Naive thymus-derived CD4-positive, alpha-beta T cell (primary cell): ENCODE measurements around the gene ATP23. TPM values are rescaled to one million over a fixed set of nuclear protein-coding genes. Genes with fewer than 3 reads are reported as not detected.
A peak's percentile ranks its signal among the peaks of the same experiment; 100 is the strongest.

Source experiments
- ATAC-seq: fragments of 150-1000 bp; cut with Tn5 transposase; 2 replicates; pipeline ENCODE4 v1.10.0; 2021; ENCODE audit warnings: mild to moderate bottlenecking, moderate library complexity
- CTCF ChIA-PET: fragments of 350-600 bp; sonication (Branson Sonifier 250); formaldehyde crosslinking; loops from one replicate; lab custom pipeline; 2021; ENCODE audit warnings: antibody characterized with exemption; lab: Charles Lee
- POLR2A ChIA-PET: fragments of 350-600 bp; sonication (Branson Sonifier 250); formaldehyde crosslinking; loops from one replicate; lab custom pipeline; 2021; ENCODE audit warnings: antibody characterized with exemption, inconsistent platforms; lab: Charles Lee
- DNase-seq, 9 donors: peaks; one replicate each; pipeline versions ENCODE4 v3.0.0 to v3.0.0-alpha.2; 2020 to 2022; ENCODE audit warnings: mixed read lengths in 1 of 9
- H3K27ac ChIP-seq: one replicate; pipeline ENCODE4 v1.7.0; 2013; ENCODE audit warnings: mild to moderate bottlenecking, low read depth, low read length, moderate library complexity
- H3K27me3 ChIP-seq, 2 donors: one replicate each; pipeline ENCODE4 v1.7.0; 2013; ENCODE audit warnings: low read length in 2 of 2, mild to moderate bottlenecking in 2 of 2, moderate library complexity in 2 of 2; ENCODE audit not compliant: control insufficient read depth in 2 of 2, insufficient read depth in 2 of 2
- H3K36me3 ChIP-seq, 3 experiments: 1 replicate in 2 of 3; 2 replicates in 1 of 3; pipeline ENCODE4 v1.7.0; 2013; ENCODE audit warnings: low read length in 3 of 3, mild to moderate bottlenecking in 3 of 3, moderate library complexity in 1 of 3; ENCODE audit not compliant: insufficient read depth in 3 of 3, control insufficient read depth in 2 of 3
- H3K4me1 ChIP-seq, 2 donors: one replicate each; pipeline ENCODE4 v1.7.0; 2013; ENCODE audit warnings: low read length in 2 of 2, mild to moderate bottlenecking in 2 of 2, moderate library complexity in 1 of 2; ENCODE audit not compliant: control insufficient read depth in 2 of 2, insufficient read depth in 2 of 2
- H3K4me3 ChIP-seq: 2 replicates; pipeline ENCODE4 v1.7.0; 2013; ENCODE audit warnings: mild to moderate bottlenecking, low read length
- H3K9me3 ChIP-seq, 3 experiments: 1 replicate in 2 of 3; 2 replicates in 1 of 3; pipeline ENCODE4 v1.7.0; 2013; ENCODE audit warnings: low read length in 3 of 3; ENCODE audit not compliant: control insufficient read depth in 2 of 3
- H3K27ac Mint-ChIP-seq, 9 donors: one replicate each; pipeline ENCODE4 v1.8.0; 2020 to 2022; ENCODE audit warnings: mixed read lengths in 9 of 9, mild to moderate bottlenecking in 8 of 9, moderate library complexity in 5 of 9, inconsistent platforms in 2 of 9
- H3K27me3 Mint-ChIP-seq, 5 donors: one replicate each; pipeline ENCODE4 v1.8.0; 2021 to 2022; ENCODE audit warnings: mixed read lengths in 5 of 5, mild to moderate bottlenecking in 1 of 5
- H3K36me3 Mint-ChIP-seq, 5 donors: one replicate each; pipeline ENCODE4 v1.8.0; 2020 to 2022; ENCODE audit warnings: mixed read lengths in 5 of 5, mild to moderate bottlenecking in 3 of 5, inconsistent platforms in 1 of 5
- H3K4me1 Mint-ChIP-seq, 7 donors: one replicate each; pipeline ENCODE4 v1.8.0; 2020 to 2022; ENCODE audit warnings: mixed read lengths in 7 of 7, mild to moderate bottlenecking in 3 of 7, inconsistent platforms in 1 of 7
- H3K4me3 Mint-ChIP-seq, 10 donors: one replicate each; pipeline ENCODE4 v1.8.0; 2020 to 2022; ENCODE audit warnings: mild to moderate bottlenecking in 10 of 10, mixed read lengths in 10 of 10, moderate library complexity in 6 of 10, inconsistent platforms in 2 of 10
- H3K9me3 Mint-ChIP-seq, 11 donors: one replicate each; pipeline ENCODE4 v1.8.0; 2020 to 2022; ENCODE audit warnings: mixed read lengths in 11 of 11, mild to moderate bottlenecking in 4 of 11, inconsistent platforms in 1 of 11, moderate library complexity in 1 of 11
- intact Hi-C, 2 donors: fragments of 100-400 bp; cut with micrococcal nuclease; formaldehyde crosslinking; loops; one replicate each; pipeline ENCODE4 v1.15.1; 2023
- polyA plus RNA-seq, 2 donors: library from polyadenylated mRNA; unstranded; fragments of 300-500 nt; fragmentation: Illumina TruSeq; gene quantifications; one replicate each; pipeline ENCODE4 v1.2.3, GENCODE V29; 2021
- total RNA-seq, 6 experiments: library from RNA in 5 of 6; stranded (reverse) in 5 of 6; gene quantifications; 1 replicate in 5 of 6; 2 replicates in 1 of 6; pipeline ENCODE4 v1.2.3 and lab custom pipeline; 2021 to 2026

The ATP23 gene
- total and polyA plus RNA-seq, 7 experiments from 2014 or later: 7.2 to 31.1 (median 8.4) TPM

- no peaks in the 10 kb centered on the region for H3K9me3 ChIP-seq
- ChIA-PET POLR2A (interaction anchor here (0.8 to 1.3 kb wide), 2 partner anchors 12 to 107 kb away, joined by 3 read pairs; no protein-coding TSS in a partner anchor), CTCF (interaction anchor here (0.7 kb wide), 1 partner anchor 53 kb away, joined by 6 read pairs; no protein-coding TSS in a partner anchor)
- Mint-ChIP-seq H3K9me3 (peaks cover 0 to 8% (median 0%) of the 10 kb centered on the region in 11 donors), H3K4me1 (peaks cover 28 to 64% (median 58%) of the 10 kb centered on the region in 7 donors), H3K27me3 (peaks cover 0 to 2% (median 0%) of the 10 kb centered on the region in 5 donors), H3K36me3 (peaks cover 0 to 7% (median 0%) of the 10 kb centered on the region in 5 donors), H3K27ac (peak overlapping the region; percentile 93 to 100 (median 99)), H3K4me3 (peak overlapping the region; percentile 87 to 100 (median 98))
- peak overlapping the region; percentile 90 for H3K27ac ChIP-seq
- peak overlapping the region; percentile 80 for H3K4me3 ChIP-seq
- H3K36me3 ChIP-seq: no peaks in the 10 kb centered on the region
- peaks cover 25 to 33% of the 10 kb centered on the region in 2 donors for H3K4me1 ChIP-seq
- peak in 1 of 9 donors; percentile 2 for DNase-seq
- no peaks in the 10 kb centered on the region for H3K27me3 ChIP-seq
- ATAC-seq: no peak
- intact Hi-C loops: loop anchor here (2.0 to 5.0 kb wide), 3 partner anchors 93 to 248 kb away; partner anchors contain the start of genes OS9 (in 2 of the 2) and CTDSP2 (in 1 of the 2)
Observed at GRCh38 chr12:57940052-57940914, 1.1 kb upstream of the ATP23 start.

GRCh38 chr12:57940915-57941164 is 527 bp upstream of the ATP23 start:
- ATAC-seq: no peak
- H3K4me3 ChIP-seq: peak overlapping the region; percentile 80
- H3K4me1 Mint-ChIP-seq: peaks cover 24 to 59% (median 52%) of the 10 kb centered on the region in 7 donors

GRCh38 chr12:57943438-57944080 is 2.2 kb downstream of the ATP23 start:
- no peak for ATAC-seq
- Mint-ChIP-seq H3K4me1 (peaks cover 24 to 47% (median 41%) of the 10 kb centered on the region in 7 donors), H3K4me3 (peak overlapping the region in 2 of 10 donors; percentile 25 to 93), H3K27me3 (no peaks in the 10 kb centered on the region), H3K9me3 (peaks cover 0 to 4% (median 0%) of the 10 kb centered on the region in 11 donors), H3K36me3 (peaks cover 4 to 16% (median 9%) of the 10 kb centered on the region in 5 donors), H3K27ac (peak overlapping the region in 5 of 9 donors; percentile 38 to 74 (median 50))
- ChIA-PET POLR2A (interaction anchor here (0.5 kb wide), 1 partner anchor 1258 kb away, joined by 3 read pairs; no protein-coding TSS in a partner anchor), CTCF (no interaction called here)
- intact Hi-C loops: loop anchor here (5.0 kb wide), 1 partner anchor 251 kb away; the partner anchor contains the start of gene OS9 (in 2 of the 2)
- no peak overlapping the region for H3K27ac ChIP-seq
- no peak overlapping the region for H3K4me3 ChIP-seq
- H3K9me3 ChIP-seq: no peaks in the 10 kb centered on the region
- no peak for DNase-seq
- no peaks in the 10 kb centered on the region for H3K27me3 ChIP-seq
- peaks cover 16 to 23% of the 10 kb centered on the region in 2 donors for H3K4me1 ChIP-seq
- H3K36me3 ChIP-seq: peaks cover 0 to 5% (median 0%) of the 10 kb centered on the region in 3 experiments

More at GRCh38 chr12:57940915-57941164, 527 bp upstream of the ATP23 start:
- ChIA-PET CTCF (no interaction called here), POLR2A (interaction anchor here (0.8 to 1.3 kb wide), 3 partner anchors 10 to 108 kb away, joined by 3 to 4 read pairs (median 3); no protein-coding TSS in a partner anchor)
- Histone ChIP-seq H3K9me3 (no peaks in the 10 kb centered on the region), H3K27ac (peak overlapping the region; percentile 90), H3K27me3 (no peaks in the 10 kb centered on the region), H3K4me1 (peaks cover 20 to 28% of the 10 kb centered on the region in 2 donors), H3K36me3 (no peaks in the 10 kb centered on the region)
- H3K4me3 Mint-ChIP-seq: peak overlapping the region; percentile 87 to 100 (median 98)
- intact Hi-C loops: loop anchor here (1.0 to 5.0 kb wide), 6 partner anchors 94 to 249 kb away; partner anchors contain the start of genes CDK4 (in 2 of the 2), OS9 (in 2 of the 2), CTDSP2 (in 1 of the 2) and EEF1AKMT3 (in 1 of the 2)
- DNase-seq: no peak
- H3K27me3 Mint-ChIP-seq: peaks cover 0 to 2% (median 0%) of the 10 kb centered on the region in 5 donors
- H3K9me3 Mint-ChIP-seq: peaks cover 0 to 8% (median 0%) of the 10 kb centered on the region in 11 donors
- H3K27ac Mint-ChIP-seq: peak overlapping the region; percentile 93 to 100 (median 99)
- H3K36me3 Mint-ChIP-seq: peaks cover 0 to 9% (median 0%) of the 10 kb centered on the region in 5 donors

GRCh38 chr12:57944313-57945023 is 3.1 kb downstream of the ATP23 start:
- Histone ChIP-seq H3K27ac (no peak overlapping the region), H3K4me3 (no peak overlapping the region), H3K4me1 (peaks cover 16 to 23% of the 10 kb centered on the region in 2 donors), H3K36me3 (peaks cover 0 to 5% (median 0%) of the 10 kb centered on the region in 3 experiments), H3K9me3 (no peaks in the 10 kb centered on the region), H3K27me3 (no peaks in the 10 kb centered on the region)
- peaks cover 24 to 46% (median 38%) of the 10 kb centered on the region in 7 donors for H3K4me1 Mint-ChIP-seq
- H3K36me3 Mint-ChIP-seq: peaks cover 4 to 22% (median 12%) of the 10 kb centered on the region in 5 donors
- peaks cover 0 to 4% (median 0%) of the 10 kb centered on the region in 11 donors for H3K9me3 Mint-ChIP-seq
- ATAC-seq: no peak
- ChIA-PET POLR2A (interaction anchor here (0.5 to 0.6 kb wide), 2 partner anchors 39 to 1259 kb away, joined by 3 read pairs; no protein-coding TSS in a partner anchor), CTCF (no interaction called here)
- no peaks in the 10 kb centered on the region for H3K27me3 Mint-ChIP-seq
- peak overlapping the region in 3 of 10 donors; percentile 1 to 54 (median 18) for H3K4me3 Mint-ChIP-seq
- peak overlapping the region in 6 of 9 donors; percentile 13 to 75 (median 40) for H3K27ac Mint-ChIP-seq
- intact Hi-C loops: loop anchor here (5.0 kb wide), 1 partner anchor 252 kb away; the partner anchor contains the start of gene OS9 (in 2 of the 2)
- no peak for DNase-seq

- H3K4me3 ChIP-seq: no peak overlapping the region
- no peak overlapping the region for H3K27ac ChIP-seq
- no peak overlapping the region for H3K27ac Mint-ChIP-seq
- H3K27me3 ChIP-seq: no peaks in the 10 kb centered on the region
- ChIA-PET POLR2A (no interaction called here), CTCF (no interaction called here)
- intact Hi-C loops: no loop called here
- H3K27me3 Mint-ChIP-seq: no peaks in the 10 kb centered on the region
- peaks cover 0 to 27% (median 3%) of the 10 kb centered on the region in 3 experiments for H3K36me3 ChIP-seq
- peaks cover 0 to 12% (median 5%) of the 10 kb centered on the region in 11 donors for H3K9me3 Mint-ChIP-seq
- peaks cover 24 to 82% (median 77%) of the 10 kb centered on the region in 5 donors for H3K36me3 Mint-ChIP-seq
- DNase-seq (no peak), ATAC-seq (no peak)
- H3K4me3 Mint-ChIP-seq: no peak overlapping the region
- H3K4me1 Mint-ChIP-seq: peaks cover 0 to 6% (median 0%) of the 10 kb centered on the region in 7 donors
- H3K4me1 ChIP-seq: no peaks in the 10 kb centered on the region
- H3K9me3 ChIP-seq: no peaks in the 10 kb centered on the region
Observed at GRCh38 chr12:57952766-57953165, 11.4 kb downstream of the ATP23 start.
